C4-2B (cell line): Measurements from ENCODE around the gene ACVR1.
"Not testable (repeated sequence)": the region's sequence is repeated elsewhere in the genome, so short reads cannot be mapped to it uniquely, and the experiment has no call there.

Experiments used
- H3K27ac ChIP-seq: fragments of 450-650 bp; 2 replicates; pipeline ENCODE4 v1.5.1; 2017
- ZFX ChIP-seq: fragments of 450-650 bp; IDR thresholded peaks from 2 replicates; pipeline ENCODE4 v1.6.1; 2017
- TF ChIP-seq, protein P1 (sequence below): fragments of 450-650 bp; conservative IDR thresholded peaks from 2 replicates; pipeline ENCODE4 v1.5.1; 2017; ENCODE audit warnings: mild to moderate bottlenecking

ACVR1 gene

DNA sequence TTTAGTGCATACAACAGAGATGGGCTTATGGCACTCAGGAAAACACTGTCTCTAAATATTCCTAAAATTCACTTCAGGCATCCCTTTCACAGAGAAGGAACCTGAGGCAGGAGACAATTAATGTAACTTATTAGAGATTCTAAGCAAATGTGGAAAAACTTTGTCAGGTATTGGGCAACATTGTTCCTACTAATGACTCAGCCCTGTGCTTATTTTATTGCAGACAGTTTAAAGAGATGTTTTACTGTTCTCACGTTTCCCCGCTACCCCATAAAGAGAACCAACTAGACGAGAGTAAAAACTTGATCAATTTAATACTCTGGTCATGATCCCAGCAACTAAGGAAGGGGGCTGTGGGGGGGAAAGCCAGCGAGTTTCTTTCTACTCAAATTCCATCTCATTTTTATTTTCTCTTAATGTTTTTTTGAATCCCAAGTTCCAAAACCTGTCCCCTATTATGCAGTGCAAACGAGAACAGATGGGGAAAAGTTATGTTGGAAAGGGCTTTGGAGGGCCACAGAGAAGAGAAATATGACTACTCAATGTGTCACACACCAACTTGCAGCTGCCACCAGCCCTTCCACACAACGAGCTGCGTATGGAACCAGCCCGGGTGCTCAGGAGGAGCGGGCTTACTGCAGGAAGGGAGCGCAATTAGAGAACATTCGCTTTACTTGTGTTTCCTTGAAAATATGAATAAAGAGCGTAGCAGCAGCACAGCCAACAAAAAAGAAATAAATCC, 18.7 kb upstream of the ACVR1 start:
- no peak for TF ChIP-seq ZFX
- no peak overlapping the region for H3K27ac ChIP-seq

DNA sequence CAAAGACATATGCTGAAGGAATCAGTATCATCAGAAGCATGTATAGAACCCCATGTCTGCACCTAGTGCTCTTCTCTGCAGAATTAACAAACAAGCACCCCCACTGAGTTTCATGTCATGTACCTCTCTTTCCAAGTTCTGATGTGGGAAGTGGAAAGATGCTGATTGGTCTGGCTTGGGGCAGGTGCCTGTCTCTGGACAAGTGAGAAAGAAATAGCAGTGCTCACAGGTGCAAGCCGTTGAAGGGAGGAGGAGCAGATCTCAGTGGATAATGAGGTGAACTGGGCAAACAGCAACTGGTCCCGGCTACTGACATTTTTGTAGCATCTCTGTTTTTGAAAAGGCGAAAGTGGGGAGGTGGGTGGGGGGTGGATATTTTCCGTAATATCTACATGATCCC, 17.5 kb upstream of the ACVR1 start:
- TF ChIP-seq, protein P1, sequence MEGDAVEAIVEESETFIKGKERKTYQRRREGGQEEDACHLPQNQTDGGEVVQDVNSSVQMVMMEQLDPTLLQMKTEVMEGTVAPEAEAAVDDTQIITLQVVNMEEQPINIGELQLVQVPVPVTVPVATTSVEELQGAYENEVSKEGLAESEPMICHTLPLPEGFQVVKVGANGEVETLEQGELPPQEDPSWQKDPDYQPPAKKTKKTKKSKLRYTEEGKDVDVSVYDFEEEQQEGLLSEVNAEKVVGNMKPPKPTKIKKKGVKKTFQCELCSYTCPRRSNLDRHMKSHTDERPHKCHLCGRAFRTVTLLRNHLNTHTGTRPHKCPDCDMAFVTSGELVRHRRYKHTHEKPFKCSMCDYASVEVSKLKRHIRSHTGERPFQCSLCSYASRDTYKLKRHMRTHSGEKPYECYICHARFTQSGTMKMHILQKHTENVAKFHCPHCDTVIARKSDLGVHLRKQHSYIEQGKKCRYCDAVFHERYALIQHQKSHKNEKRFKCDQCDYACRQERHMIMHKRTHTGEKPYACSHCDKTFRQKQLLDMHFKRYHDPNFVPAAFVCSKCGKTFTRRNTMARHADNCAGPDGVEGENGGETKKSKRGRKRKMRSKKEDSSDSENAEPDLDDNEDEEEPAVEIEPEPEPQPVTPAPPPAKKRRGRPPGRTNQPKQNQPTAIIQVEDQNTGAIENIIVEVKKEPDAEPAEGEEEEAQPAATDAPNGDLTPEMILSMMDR: no peak
- no peak for TF ChIP-seq ZFX
- no peak overlapping the region for H3K27ac ChIP-seq

DNA sequence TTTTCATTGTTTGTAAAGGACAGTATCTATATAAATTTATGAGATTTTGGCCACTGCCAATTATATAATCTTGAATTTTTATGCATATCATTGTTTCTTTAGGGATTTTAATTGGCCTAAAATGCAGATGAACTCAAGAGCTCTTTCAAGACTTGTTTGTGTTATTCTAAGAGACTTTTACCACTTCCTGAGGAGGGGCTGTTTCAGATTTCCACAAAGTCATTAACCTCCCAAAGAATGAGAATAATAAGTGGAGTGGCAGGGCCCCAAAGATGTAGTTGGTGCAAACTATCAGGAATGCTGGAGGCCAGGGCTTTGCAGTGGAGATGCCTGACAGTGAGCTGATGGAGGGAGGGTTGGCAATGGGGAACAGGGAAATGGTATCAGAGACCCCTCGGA, 15.5 kb upstream of the ACVR1 start:
- no peak overlapping the region for H3K27ac ChIP-seq
- TF ChIP-seq ZFX: no peak
- TF ChIP-seq, protein P1: no peak

DNA sequence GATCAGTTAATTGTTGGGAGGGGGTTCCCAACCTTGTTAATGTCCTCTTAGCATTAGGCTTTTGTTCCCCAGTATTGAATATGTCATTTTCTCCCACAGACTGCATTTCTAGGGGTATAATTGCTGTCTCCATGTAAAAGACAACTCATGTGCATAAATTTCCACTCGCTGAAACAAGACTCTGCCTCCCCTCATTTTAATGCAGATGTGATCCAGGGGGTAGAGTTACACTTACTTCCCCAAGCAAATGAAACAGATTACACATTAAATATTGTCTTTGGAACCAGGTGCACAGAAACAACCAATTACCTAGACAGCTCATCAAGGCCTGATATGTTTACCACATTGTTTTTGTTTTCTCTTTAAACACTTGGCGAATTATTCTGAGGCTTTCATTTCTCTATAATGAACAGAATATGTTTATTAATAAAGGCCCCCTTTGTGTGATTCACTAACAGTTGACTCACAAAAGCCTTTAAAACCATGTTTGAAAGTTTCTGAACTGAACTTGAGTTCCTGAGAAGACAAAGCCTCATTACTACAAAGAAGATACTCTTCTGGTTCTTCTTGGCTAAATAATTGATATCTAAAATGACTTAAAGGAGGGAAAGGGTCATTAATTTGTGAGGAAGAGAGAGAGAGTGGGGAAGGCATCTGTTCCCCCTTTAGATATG, 15.0 kb upstream of the ACVR1 start:
- no peak overlapping the region for H3K27ac ChIP-seq
- TF ChIP-seq, protein P1: no peak
- TF ChIP-seq ZFX: no peak

DNA sequence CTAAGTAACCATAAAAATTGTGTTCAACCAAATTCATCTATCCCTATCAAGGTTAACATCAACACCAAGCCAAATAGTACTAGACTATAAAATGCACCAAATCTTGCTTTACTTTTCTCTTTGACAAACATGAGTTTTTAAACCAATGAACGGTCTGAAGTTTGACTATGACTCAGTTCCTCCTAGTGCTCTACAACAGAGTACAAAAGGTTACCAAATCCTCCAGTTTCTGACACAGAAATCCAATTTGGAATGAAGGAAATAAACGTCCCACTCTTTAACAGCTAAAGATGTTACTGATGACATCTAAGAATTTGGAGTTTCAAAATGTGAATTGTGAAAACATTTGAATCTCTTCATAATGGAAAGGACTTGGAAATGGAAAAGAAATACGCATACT, 11.8 kb upstream of the ACVR1 start:
- H3K27ac ChIP-seq: no peak overlapping the region
- TF ChIP-seq, protein P1: no peak
- TF ChIP-seq ZFX: no peak

DNA sequence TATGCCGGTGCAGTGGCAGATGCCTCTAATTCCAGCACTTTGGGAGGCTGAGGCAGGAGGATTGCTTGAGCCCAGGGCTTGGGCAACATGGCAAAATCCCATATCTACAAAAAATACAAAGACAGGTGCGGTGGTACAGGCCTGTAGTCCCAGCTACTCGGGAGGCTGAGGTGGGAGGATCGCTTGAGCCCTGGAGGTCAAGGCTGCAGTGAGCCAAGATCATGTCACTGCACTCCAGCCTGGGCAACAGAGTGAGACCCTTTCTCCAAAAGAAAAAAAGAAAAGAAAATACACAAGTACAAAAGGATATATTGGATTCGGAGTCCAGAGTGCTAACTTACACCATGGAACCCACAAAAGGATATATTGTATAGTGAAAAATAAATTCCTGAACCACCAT, 8.4 kb upstream of the ACVR1 start:
- H3K27ac ChIP-seq: not testable (repeated sequence)

DNA sequence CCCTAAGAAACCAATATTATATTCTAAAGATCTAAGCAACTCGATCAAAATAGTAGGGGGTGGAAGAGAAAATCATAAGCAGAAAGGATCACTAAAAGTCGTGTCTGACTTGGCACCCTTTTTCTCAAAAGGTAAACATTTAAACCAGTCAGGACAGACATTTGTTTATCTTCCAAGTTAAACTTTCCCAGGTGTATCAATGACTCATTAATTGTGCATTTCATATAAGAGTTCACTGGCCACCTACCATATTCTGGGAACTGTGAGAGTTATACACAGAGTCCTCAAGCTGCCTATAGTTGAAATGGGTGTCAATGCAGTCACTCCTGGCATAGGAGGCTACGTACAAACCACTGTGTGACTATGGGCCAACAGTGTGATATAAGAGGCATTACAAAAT, 4.8 kb upstream of the ACVR1 start:
- no peak overlapping the region for H3K27ac ChIP-seq
- no peak for TF ChIP-seq ZFX
- TF ChIP-seq, protein P1: no peak

DNA sequence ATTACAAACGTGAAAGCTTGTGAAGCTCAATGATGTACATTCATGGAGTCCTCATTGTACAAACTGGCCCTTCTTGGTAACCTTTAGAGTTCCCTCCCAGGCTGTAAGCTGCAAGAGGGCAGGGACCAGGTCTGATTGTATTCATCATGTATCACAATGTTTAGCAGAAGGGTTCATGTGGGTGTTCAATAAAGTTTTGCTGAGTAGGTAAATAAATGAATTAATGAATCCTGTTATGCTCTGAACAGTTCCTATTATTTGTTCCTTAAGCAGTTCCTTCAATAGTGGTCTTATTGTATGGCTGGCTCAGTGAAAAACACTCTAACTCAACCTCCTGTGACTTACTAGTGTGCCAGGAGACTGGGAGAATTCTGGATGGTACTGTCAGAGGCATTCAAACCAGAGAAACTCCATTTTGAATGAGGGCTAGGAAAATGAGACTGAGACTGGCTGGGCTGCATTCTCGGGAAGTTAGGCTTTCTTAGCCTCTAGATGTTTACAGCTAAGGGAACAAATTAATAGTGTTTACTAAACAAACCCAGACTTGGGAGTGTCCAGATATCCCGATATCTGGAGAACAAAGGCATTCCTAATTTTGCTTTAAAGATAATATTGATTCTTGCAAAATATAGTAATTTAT, 1.8 kb upstream of the ACVR1 start:
- H3K27ac ChIP-seq: no peak overlapping the region
- TF ChIP-seq, protein P1: no peak
- TF ChIP-seq ZFX: no peak
